PC-3 (cell line): ENCODE measurements around the gene GRAMD1C.

ENCODE experiments used
- EZH2 ChIP-seq: fragments of 300-600 bp; sonication (generic); IDR thresholded peaks from one replicate; pipeline ENCODE4 v1.6.1; 2017; ENCODE audit warnings: antibody characterized with exemption, mild to moderate bottlenecking, low read length; ENCODE audit not compliant: unreplicated experiment
- TF ChIP-seq, protein P1 (sequence below): fragments of 300-600 bp; sonication (generic); conservative IDR thresholded peaks from 2 replicates; pipeline ENCODE4 v1.5.1; 2017; ENCODE audit warnings: antibody characterized with exemption, low read depth, mild to moderate bottlenecking, low read length

DNA sequence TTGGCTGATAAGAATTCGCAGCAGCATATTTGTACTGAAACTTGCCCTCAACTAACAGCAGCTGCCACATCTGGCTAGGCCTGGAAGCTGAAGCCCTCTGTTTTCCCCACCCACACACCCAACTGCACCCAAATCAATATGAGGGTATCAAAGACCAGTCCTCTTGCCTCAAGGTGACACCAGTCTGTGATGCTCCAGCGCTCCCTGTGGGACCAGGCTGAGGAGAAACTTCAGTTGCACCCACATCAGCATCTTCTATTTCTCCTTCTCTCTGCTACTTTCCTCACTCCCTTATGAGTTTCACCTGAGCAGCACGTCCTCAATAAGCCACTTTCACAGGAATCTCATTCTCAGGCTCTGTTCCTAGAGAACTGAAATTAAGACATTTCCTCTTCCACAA, 18.7 kb upstream of the GRAMD1C start:
- TF ChIP-seq, protein P1, sequence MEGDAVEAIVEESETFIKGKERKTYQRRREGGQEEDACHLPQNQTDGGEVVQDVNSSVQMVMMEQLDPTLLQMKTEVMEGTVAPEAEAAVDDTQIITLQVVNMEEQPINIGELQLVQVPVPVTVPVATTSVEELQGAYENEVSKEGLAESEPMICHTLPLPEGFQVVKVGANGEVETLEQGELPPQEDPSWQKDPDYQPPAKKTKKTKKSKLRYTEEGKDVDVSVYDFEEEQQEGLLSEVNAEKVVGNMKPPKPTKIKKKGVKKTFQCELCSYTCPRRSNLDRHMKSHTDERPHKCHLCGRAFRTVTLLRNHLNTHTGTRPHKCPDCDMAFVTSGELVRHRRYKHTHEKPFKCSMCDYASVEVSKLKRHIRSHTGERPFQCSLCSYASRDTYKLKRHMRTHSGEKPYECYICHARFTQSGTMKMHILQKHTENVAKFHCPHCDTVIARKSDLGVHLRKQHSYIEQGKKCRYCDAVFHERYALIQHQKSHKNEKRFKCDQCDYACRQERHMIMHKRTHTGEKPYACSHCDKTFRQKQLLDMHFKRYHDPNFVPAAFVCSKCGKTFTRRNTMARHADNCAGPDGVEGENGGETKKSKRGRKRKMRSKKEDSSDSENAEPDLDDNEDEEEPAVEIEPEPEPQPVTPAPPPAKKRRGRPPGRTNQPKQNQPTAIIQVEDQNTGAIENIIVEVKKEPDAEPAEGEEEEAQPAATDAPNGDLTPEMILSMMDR: no peak
- TF ChIP-seq EZH2: no peak
